Measurements from ENCODE around the gene GDPGP1.
"Not testable (repeated sequence)": the region's sequence is repeated elsewhere in the genome, so short reads cannot be mapped to it uniquely, and the experiment has no call there.

Gene GDPGP1

GRCh38 chr15:90278467-90278866 is 44.5 kb downstream of the GDPGP1 start:
- not testable (repeated sequence) for H3K4ac ChIP-seq (ENCODE audit: low read depth, low read length); H3K27me3 ChIP-seq (ENCODE audit: insufficient read depth, low read length); H2BK120ac ChIP-seq (ENCODE audit: insufficient read depth, low read length, poor library complexity); H3K36me3 ChIP-seq (ENCODE audit: control insufficient read depth in 1 of 2, insufficient read depth in 2 of 2, low read length in 2 of 2); H4K91ac ChIP-seq (ENCODE audit: low read depth, low read length); H3K4me1 ChIP-seq (ENCODE audit: control insufficient read depth in 1 of 2, insufficient read depth in 2 of 2, low read length in 2 of 2); H3K27ac ChIP-seq (ENCODE audit: low read depth, low read length); H4K12ac ChIP-seq (ENCODE audit: low read depth, low read length); H3K14ac ChIP-seq (ENCODE audit: low read length); H3K4me2 ChIP-seq (ENCODE audit: low read length); H3K4me3 ChIP-seq (ENCODE audit: low read depth, low read length); H3K9ac ChIP-seq (ENCODE audit: low read length); H2BK12ac ChIP-seq (ENCODE audit: low read length); H3K79me1 ChIP-seq (ENCODE audit: low read length); DNase-seq; H3K79me2 ChIP-seq (ENCODE audit: control insufficient read depth, insufficient read depth, low read length, poor library complexity); H2AFZ ChIP-seq (ENCODE audit: insufficient read depth, low read length, poor library complexity); H3K18ac ChIP-seq (ENCODE audit: low read length); H3K23ac ChIP-seq (ENCODE audit: low read length); H3K9me3 ChIP-seq (ENCODE audit: insufficient read depth, low read depth, low read length); H2BK5ac ChIP-seq (ENCODE audit: low read depth, low read length, poor library complexity); H4K8ac ChIP-seq (ENCODE audit: low read depth, low read length); H2AK5ac ChIP-seq (ENCODE audit: low read length)
- no CpG with 5 or more reads among the region's 12 CpGs for WGBS (ENCODE audit: extremely low coverage, insufficient coverage, insufficient read length)

- H2BK5ac ChIP-seq (ENCODE audit: low read depth, low read length, poor library complexity) = not testable (repeated sequence)
These were observed 46.7 kb downstream of the GDPGP1 start for GRCh38 chr15:90280743-90281142.

GRCh38 chr15:90281637-90282036 is 47.6 kb downstream of the GDPGP1 start:
- not testable (repeated sequence) for H3K9me3 ChIP-seq (ENCODE audit: insufficient read depth, low read depth, low read length); H4K12ac ChIP-seq (ENCODE audit: low read depth, low read length); H3K4me3 ChIP-seq (ENCODE audit: low read depth, low read length); H3K4me1 ChIP-seq (ENCODE audit: control insufficient read depth in 1 of 2, insufficient read depth in 2 of 2, low read length in 2 of 2); H3K23ac ChIP-seq (ENCODE audit: low read length); H3K9ac ChIP-seq (ENCODE audit: low read length); H2AK5ac ChIP-seq (ENCODE audit: low read length); H3K36me3 ChIP-seq (ENCODE audit: control insufficient read depth in 1 of 2, insufficient read depth in 2 of 2, low read length in 2 of 2); H3K79me1 ChIP-seq (ENCODE audit: low read length); H2BK5ac ChIP-seq (ENCODE audit: low read depth, low read length, poor library complexity); H3K79me2 ChIP-seq (ENCODE audit: control insufficient read depth, insufficient read depth, low read length, poor library complexity); H3K18ac ChIP-seq (ENCODE audit: low read length); H3K4me2 ChIP-seq (ENCODE audit: low read length); H3K27me3 ChIP-seq (ENCODE audit: insufficient read depth, low read length); DNase-seq; H3K14ac ChIP-seq (ENCODE audit: low read length); H2BK120ac ChIP-seq (ENCODE audit: insufficient read depth, low read length, poor library complexity); H4K91ac ChIP-seq (ENCODE audit: low read depth, low read length); H3K4ac ChIP-seq (ENCODE audit: low read depth, low read length); H3K27ac ChIP-seq (ENCODE audit: low read depth, low read length); H4K8ac ChIP-seq (ENCODE audit: low read depth, low read length); H2BK12ac ChIP-seq (ENCODE audit: low read length); H2AFZ ChIP-seq (ENCODE audit: insufficient read depth, low read length, poor library complexity)
- WGBS (ENCODE audit: extremely low coverage, insufficient coverage, insufficient read length) = no CpG with 5 or more reads among the region's 6 CpGs

More at GRCh38 chr15:90280743-90281142, 46.7 kb downstream of the GDPGP1 start:
- not testable (repeated sequence) for H2BK120ac ChIP-seq (ENCODE audit: insufficient read depth, low read length, poor library complexity); H4K12ac ChIP-seq (ENCODE audit: low read depth, low read length); DNase-seq; H3K4ac ChIP-seq (ENCODE audit: low read depth, low read length); H3K9ac ChIP-seq (ENCODE audit: low read length); H3K79me1 ChIP-seq (ENCODE audit: low read length); H2BK12ac ChIP-seq (ENCODE audit: low read length); H3K9me3 ChIP-seq (ENCODE audit: insufficient read depth, low read depth, low read length); H3K14ac ChIP-seq (ENCODE audit: low read length); H3K18ac ChIP-seq (ENCODE audit: low read length); H3K4me2 ChIP-seq (ENCODE audit: low read length); H3K27ac ChIP-seq (ENCODE audit: low read depth, low read length); H3K4me3 ChIP-seq (ENCODE audit: low read depth, low read length); H3K27me3 ChIP-seq (ENCODE audit: insufficient read depth, low read length); H3K23ac ChIP-seq (ENCODE audit: low read length); H2AK5ac ChIP-seq (ENCODE audit: low read length); H2AFZ ChIP-seq (ENCODE audit: insufficient read depth, low read length, poor library complexity); H4K8ac ChIP-seq (ENCODE audit: low read depth, low read length); H3K79me2 ChIP-seq (ENCODE audit: control insufficient read depth, insufficient read depth, low read length, poor library complexity); H4K91ac ChIP-seq (ENCODE audit: low read depth, low read length); H3K4me1 ChIP-seq (ENCODE audit: control insufficient read depth in 1 of 2, insufficient read depth in 2 of 2, low read length in 2 of 2); H3K36me3 ChIP-seq (ENCODE audit: control insufficient read depth in 1 of 2, insufficient read depth in 2 of 2, low read length in 2 of 2)
- no CpG with 5 or more reads among the region's 5 CpGs for WGBS (ENCODE audit: extremely low coverage, insufficient coverage, insufficient read length)

GRCh38 chr15:90286678-90287077 is 52.7 kb downstream of the GDPGP1 start:
- no peak overlapping the region for H2BK5ac ChIP-seq (ENCODE audit: low read depth, low read length, poor library complexity)
- H3K14ac ChIP-seq (ENCODE audit: low read length) = no peak overlapping the region
- peaks cover 0 to 2% of the 10 kb centered on the region in 2 experiments for H3K4me1 ChIP-seq (ENCODE audit: control insufficient read depth in 1 of 2, insufficient read depth in 2 of 2, low read length in 2 of 2)
- no peak overlapping the region for H3K27ac ChIP-seq (ENCODE audit: low read depth, low read length)
- H3K36me3 ChIP-seq (ENCODE audit: control insufficient read depth in 1 of 2, insufficient read depth in 2 of 2, low read length in 2 of 2) = no peaks in the 10 kb centered on the region
- H2AFZ ChIP-seq (ENCODE audit: insufficient read depth, low read length, poor library complexity) = no peak overlapping the region
- H3K4me2 ChIP-seq (ENCODE audit: low read length) = no peak overlapping the region
- H2AK5ac ChIP-seq (ENCODE audit: low read length) = no peak overlapping the region
- no peak overlapping the region for H3K4me3 ChIP-seq (ENCODE audit: low read depth, low read length)
- H3K27me3 ChIP-seq (ENCODE audit: insufficient read depth, low read length) = no peaks in the 10 kb centered on the region
- no peak overlapping the region for H4K91ac ChIP-seq (ENCODE audit: low read depth, low read length)
- H3K79me2 ChIP-seq (ENCODE audit: control insufficient read depth, insufficient read depth, low read length, poor library complexity) = no peaks in the 10 kb centered on the region
- no peak overlapping the region for H3K18ac ChIP-seq (ENCODE audit: low read length)
- H3K9ac ChIP-seq (ENCODE audit: low read length) = no peak overlapping the region
- H3K9me3 ChIP-seq (ENCODE audit: insufficient read depth, low read depth, low read length) = no peaks in the 10 kb centered on the region
- H4K12ac ChIP-seq (ENCODE audit: low read depth, low read length) = no peak overlapping the region
- no peak for DNase-seq
- no peaks in the 10 kb centered on the region for H3K79me1 ChIP-seq (ENCODE audit: low read length)
- H2BK12ac ChIP-seq (ENCODE audit: low read length) = no peak overlapping the region
- no peak overlapping the region for H4K8ac ChIP-seq (ENCODE audit: low read depth, low read length)
- H3K23ac ChIP-seq (ENCODE audit: low read length) = no peak overlapping the region
- no peak overlapping the region for H2BK120ac ChIP-seq (ENCODE audit: insufficient read depth, low read length, poor library complexity)
- no peak overlapping the region for H3K4ac ChIP-seq (ENCODE audit: low read depth, low read length)
